Measurements from ENCODE around the gene TBXAS1. TPM values are rescaled to one million over a fixed set of nuclear protein-coding genes. Genes with fewer than 3 reads are reported as not detected.
A peak's percentile ranks its signal among the peaks of the same experiment; 100 is the strongest.

Gene TBXAS1
- total and polyA plus RNA-seq, 4 donors, result 19.6 to 126 (median 55.2) TPM

GRCh38 chr7:139914306-139915267, 85.5 kb downstream of the TBXAS1 start:
- peaks cover 0 to 2% (median 0%) of the 10 kb centered on the region in 4 donors for H3K36me3 ChIP-seq (ENCODE audit: control insufficient read depth in 4 of 4, insufficient read depth in 4 of 4, low read length in 4 of 4)
- H3K4me1 ChIP-seq (ENCODE audit: control insufficient read depth in 5 of 5, insufficient read depth in 5 of 5, low read length in 5 of 5), result peaks cover 0 to 32% (median 10%) of the 10 kb centered on the region in 5 donors
- H3K4me3 ChIP-seq, result no peak overlapping the region
- H3K27ac ChIP-seq (ENCODE audit: low read depth in 1 of 2, low read length in 1 of 2), result no peak overlapping the region
- WGBS, 2 donors, result 70 to 77% methylated on average over 6 of the region's 6 CpGs
- TF ChIP-seq CTCF (IDR thresholded peaks at IDR 0.05; ENCODE audit: control extremely low read depth, extremely low read depth), result no peak
- DNase-seq, result peak; percentile 34 to 62 (median 52)
- ATAC-seq (ENCODE audit: insufficient read depth, low FRiP score), result no peak
- no peak overlapping the region for H3K9ac ChIP-seq (ENCODE audit: insufficient read depth in 1 of 2, low read length in 2 of 2)
- no peaks in the 10 kb centered on the region for H3K9me3 ChIP-seq (ENCODE audit: control insufficient read depth in 4 of 4, insufficient read depth in 3 of 4, low read length in 3 of 4)
- H3K27me3 ChIP-seq (ENCODE audit: control insufficient read depth in 3 of 3, insufficient read depth in 3 of 3, low read length in 2 of 3), result no peaks in the 10 kb centered on the region

GRCh38 chr7:139915268-139915863, 86.3 kb downstream of the TBXAS1 start:
- TF ChIP-seq CTCF (IDR thresholded peaks at IDR 0.05; ENCODE audit: control extremely low read depth, extremely low read depth), result no peak
- Histone ChIP-seq H3K36me3 (ENCODE audit: control insufficient read depth in 4 of 4, insufficient read depth in 4 of 4, low read length in 4 of 4) (no peaks in the 10 kb centered on the region), H3K27me3 (ENCODE audit: control insufficient read depth in 3 of 3, insufficient read depth in 3 of 3, low read length in 2 of 3) (no peaks in the 10 kb centered on the region), H3K27ac (ENCODE audit: low read depth in 1 of 2, low read length in 1 of 2) (no peak overlapping the region), H3K9me3 (ENCODE audit: control insufficient read depth in 4 of 4, insufficient read depth in 3 of 4, low read length in 3 of 4) (no peaks in the 10 kb centered on the region), H3K4me1 (ENCODE audit: control insufficient read depth in 5 of 5, insufficient read depth in 5 of 5, low read length in 5 of 5) (peaks cover 0 to 27% (median 10%) of the 10 kb centered on the region in 5 donors), H3K9ac (ENCODE audit: insufficient read depth in 1 of 2, low read length in 2 of 2) (no peak overlapping the region), H3K4me3 (no peak overlapping the region)
- WGBS, 2 donors, result 64 to 77% methylated on average over 10 of the region's 10 CpGs
- DNase-seq, result peak in 2 of 3 donors; percentile 45 to 51
- no peak for ATAC-seq (ENCODE audit: insufficient read depth, low FRiP score)

GRCh38 chr7:139915864-139916716, 87.0 kb downstream of the TBXAS1 start:
- Histone ChIP-seq H3K9me3 (ENCODE audit: control insufficient read depth in 4 of 4, insufficient read depth in 3 of 4, low read length in 3 of 4) (no peaks in the 10 kb centered on the region), H3K4me3 (no peak overlapping the region), H3K27me3 (ENCODE audit: control insufficient read depth in 3 of 3, insufficient read depth in 3 of 3, low read length in 2 of 3) (no peaks in the 10 kb centered on the region), H3K27ac (ENCODE audit: low read depth in 1 of 2, low read length in 1 of 2) (peak overlapping the region in 1 of 2 donors; percentile 40), H3K9ac (ENCODE audit: insufficient read depth in 1 of 2, low read length in 2 of 2) (no peak overlapping the region), H3K36me3 (ENCODE audit: control insufficient read depth in 4 of 4, insufficient read depth in 4 of 4, low read length in 4 of 4) (no peaks in the 10 kb centered on the region), H3K4me1 (ENCODE audit: control insufficient read depth in 5 of 5, insufficient read depth in 5 of 5, low read length in 5 of 5) (peaks cover 0 to 27% (median 10%) of the 10 kb centered on the region in 5 donors)
- TF ChIP-seq CTCF (IDR thresholded peaks at IDR 0.05; ENCODE audit: control extremely low read depth, extremely low read depth), result no peak
- DNase-seq (no peak), ATAC-seq (ENCODE audit: insufficient read depth, low FRiP score) (peak; percentile 79)
- WGBS, 2 donors, result 61 to 65% methylated on average over 10 of the region's 10 CpGs
